GM21576 (cell line): Measurements from ENCODE around the gene VDAC1.
"Not testable (repeated sequence)": the region's sequence is repeated elsewhere in the genome, so short reads cannot be mapped to it uniquely, and the experiment has no call there.

Source experiments
- ATAC-seq: cut with Tn5 transposase; IDR thresholded peaks from one replicate; pipeline ENCODE4 v1.9.1; 2021; ENCODE audit warnings: mild to moderate bottlenecking, moderate library complexity; ENCODE audit not compliant: unreplicated experiment

VDAC1 gene

DNA sequence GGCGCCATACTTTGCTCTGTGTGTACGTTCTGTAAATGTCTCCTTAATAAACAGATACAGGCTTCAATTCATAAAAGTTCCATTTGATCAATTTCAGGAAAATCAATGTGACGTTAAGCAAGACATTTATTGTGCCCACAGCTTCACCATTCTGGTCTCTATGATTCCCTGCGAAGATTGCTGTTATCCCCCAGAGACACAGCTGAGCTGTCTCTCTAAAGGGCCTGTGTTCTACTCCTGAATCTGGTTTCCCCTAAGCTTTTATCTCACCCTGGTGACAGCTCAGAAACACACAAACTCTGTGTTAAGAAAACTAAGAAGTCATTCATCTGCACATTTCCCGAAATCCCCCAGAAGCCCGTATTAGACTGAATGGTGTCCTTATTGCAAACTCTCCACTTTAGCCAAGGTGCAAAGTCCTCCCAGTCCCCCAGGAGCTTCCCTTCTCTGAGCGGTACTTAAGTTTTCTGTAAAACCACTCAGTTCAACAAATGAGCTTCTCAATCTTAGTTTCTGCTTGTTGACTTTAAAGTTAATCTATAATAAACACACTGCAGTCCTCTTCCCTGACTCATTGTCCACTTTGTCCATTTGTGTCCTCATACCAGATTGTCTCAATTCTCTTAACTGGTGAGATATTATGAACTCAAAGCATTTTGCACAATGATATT is 35.0 kb downstream of the VDAC1 start:
- ATAC-seq = no peak

GRCh38 chr5:133968204-133968980 is 36.4 kb downstream of the VDAC1 start, which contains the start of gene C5orf15:
TSS of gene C5orf15 (minus strand) at chr5:133968625. CDS start at chr5:133968584, 41 bp downstream.
- ATAC-seq = peak; percentile 94

DNA sequence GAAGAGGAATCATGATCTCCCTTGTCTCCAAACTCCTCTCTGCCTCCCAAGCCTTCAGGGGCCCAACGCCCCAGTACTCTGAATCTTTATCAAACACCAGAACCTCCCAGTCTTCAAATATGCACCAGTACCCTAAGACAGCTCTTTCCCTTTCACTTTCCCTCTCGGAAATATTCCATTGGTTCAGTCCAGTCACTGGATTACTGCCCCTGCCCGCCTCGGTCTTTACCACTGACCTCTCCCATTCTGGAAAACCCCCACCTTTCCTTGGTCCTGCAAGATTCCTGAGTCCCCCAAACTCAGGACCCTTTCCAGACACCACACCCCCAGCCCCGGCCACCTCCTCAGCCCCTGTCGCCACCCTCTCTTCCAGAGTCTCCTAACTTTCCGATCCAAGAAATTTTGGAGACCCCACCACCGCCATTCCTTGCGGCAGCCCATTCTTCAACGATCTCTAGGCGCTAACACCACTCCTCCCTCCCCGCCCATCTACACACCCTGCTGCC is 37.0 kb downstream of the VDAC1 start:
- ATAC-seq = no peak

GRCh38 chr5:133967124-133967523 is 37.7 kb downstream of the VDAC1 start:
- no peak for ATAC-seq

DNA sequence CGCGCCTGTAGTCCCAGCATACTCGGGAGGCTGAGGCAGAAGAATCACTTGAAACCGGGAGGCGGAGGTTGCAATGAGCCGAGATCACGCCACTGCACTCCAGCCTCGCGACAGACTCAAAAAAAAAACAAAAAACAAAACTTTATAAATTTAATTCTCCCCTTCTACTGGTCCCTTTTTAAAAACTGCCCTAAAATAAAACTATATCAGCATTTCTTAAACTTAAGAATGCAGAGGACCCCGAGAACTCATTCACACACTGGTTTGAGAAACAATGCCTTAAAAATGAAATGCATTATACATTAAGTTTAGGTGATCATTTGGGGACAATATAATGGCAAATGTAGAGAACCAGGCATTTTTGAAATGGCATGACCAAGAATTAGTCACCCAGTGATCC is 38.7 kb downstream of the VDAC1 start:
- ATAC-seq = no peak

DNA sequence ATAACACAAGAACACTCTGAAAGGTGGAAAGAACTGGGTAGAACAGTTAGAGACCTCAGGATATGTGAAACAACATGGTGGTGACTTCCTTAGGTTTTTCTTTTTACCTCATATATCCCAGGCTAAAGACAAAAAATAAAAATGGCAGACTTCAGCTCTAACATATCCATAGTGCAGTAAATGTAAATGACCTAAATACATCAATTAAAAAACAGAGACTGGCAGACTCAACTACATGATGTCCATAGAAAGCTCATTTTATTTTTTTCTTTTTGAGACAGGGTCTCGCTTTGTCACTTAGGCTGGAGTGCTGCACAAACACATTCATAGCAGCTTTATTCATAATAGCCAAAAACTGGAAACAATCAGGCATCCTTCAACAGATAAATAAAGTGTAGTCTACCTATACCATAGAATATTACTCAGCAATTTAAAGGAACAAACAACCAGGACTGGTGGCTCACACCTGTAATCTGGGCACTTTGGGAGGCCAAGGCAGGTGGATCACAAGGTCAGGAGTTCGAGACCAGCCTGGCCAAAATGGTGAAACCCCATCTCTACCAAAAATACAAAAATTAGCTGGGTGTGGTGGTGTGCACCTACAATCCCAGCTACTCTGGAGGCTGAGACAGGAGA is 41.2 kb downstream of the VDAC1 start:
- ATAC-seq = no peak

DNA sequence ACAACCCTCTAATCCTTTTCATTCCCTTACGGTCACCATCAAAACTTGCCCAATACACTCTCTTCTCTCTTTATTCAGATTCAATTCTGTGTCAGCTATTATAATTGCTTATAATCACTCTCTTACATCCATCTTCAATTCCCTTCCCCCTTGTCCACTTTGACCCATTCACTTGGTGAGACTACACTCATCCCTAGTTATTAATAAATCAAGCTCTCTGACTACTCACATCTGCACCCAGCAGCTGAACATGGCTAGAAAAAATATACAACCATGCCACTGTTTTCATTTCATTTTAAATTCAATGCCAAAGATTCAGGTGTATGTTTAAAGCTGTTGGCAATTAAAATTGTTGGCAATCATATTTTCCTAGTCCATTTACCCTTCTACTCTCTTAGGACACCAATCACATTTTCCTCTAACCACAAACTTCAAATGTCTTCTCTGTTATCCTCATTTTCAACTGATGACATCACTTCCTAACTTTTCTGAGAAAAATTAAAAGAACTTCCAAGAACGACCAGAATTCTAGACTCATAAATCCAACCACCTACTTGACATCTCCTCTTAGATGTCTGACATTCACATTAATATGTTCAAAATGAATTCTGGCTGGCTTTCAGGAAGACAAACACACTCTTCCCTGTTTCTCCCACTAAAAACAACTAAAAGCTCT is 41.8 kb downstream of the VDAC1 start:
- no peak for ATAC-seq

GRCh38 chr5:133962131-133962530 is 42.6 kb downstream of the VDAC1 start:
- no peak for ATAC-seq

GRCh38 chr5:133959643-133960042 is 45.1 kb downstream of the VDAC1 start:
- ATAC-seq = no peak

DNA sequence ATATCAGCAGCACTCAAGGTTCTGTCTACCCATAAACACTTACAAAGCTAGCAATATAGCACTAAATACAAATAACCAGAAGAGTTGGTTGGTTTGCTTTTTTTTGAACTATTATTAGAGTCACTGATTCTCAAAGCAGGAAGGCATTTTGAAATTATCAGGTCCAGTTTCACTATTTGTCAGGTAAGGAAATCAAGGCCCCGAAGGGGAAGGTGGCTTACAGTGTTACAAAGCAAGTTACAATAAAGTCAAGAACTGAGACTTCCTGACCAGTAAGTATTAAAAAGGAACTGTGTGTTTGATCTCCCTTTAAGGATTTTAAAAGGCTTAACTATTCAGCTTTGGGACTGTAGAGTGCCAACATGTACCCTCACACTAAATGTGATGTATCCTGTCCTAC is 47.2 kb downstream of the VDAC1 start:
- ATAC-seq = peak; percentile 82

GRCh38 chr5:133957080-133957479 is 47.7 kb downstream of the VDAC1 start:
- ATAC-seq = peak; percentile 28

DNA sequence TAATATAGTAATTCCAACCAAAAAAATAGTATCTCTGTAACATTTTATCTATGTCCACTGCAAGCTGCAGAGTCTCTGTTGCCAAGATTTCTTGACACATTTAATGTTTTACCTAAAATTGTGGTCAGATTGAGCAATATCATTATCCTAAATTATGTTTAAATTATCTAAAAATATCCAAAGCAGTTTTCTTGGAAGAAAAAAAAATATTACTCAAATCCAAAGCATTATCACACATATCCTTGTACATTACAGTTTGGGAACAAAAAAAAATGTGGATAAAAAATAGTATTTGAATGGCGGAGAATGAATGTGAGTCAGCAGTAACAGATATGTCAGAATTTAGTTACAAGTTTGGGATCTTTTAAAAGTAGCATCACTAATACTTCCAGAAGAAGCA is 48.6 kb downstream of the VDAC1 start:
- ATAC-seq = not testable (repeated sequence)

GRCh38 chr5:133953568-133954145 is 51.1 kb downstream of the VDAC1 start:
- ATAC-seq = no peak

DNA sequence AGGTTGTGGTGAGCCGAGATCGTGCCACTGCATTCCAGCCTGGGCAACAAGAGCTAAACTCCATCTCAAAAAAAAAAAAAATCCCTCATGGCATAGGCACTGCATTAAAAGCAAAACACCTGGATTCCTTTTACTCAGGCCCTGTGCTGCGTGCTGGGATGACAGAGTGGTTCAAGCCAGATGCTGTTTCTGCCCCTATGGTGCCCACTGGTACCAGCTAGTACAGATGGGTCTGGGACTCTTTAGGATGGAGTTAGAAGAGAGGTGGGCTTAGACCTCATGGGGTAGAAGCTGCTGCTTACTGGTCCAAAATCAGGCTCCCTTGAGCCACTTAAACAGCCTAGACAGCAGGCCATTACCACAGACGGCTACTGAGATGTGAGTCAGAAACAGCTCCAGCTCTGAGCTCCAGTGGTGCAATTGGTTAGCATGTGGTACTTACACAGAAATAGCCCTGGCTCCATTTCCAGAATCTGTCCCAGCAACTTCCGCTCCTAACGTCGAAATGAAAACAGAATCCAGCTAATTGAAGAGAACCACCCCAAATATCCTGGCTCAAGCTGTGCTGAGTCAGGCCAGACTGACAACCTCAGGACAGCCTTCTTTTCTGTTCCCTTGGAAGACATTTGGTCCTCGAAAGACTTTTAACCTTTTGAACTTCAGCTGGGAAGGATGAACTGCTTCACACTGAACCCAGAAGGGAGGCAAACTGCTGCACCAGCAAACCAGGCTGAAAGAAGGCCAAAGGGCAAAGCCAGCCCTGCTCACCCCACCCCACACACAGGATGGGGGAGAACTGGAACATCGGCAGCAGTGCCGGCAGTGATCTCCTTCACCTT is 51.8 kb downstream of the VDAC1 start:
- no peak for ATAC-seq

GRCh38 chr5:133950821-133951612 is 53.8 kb downstream of the VDAC1 start:
- no peak for ATAC-seq

GRCh38 chr5:133948721-133949120 is 56.1 kb downstream of the VDAC1 start:
- ATAC-seq = no peak

GRCh38 chr5:133947431-133947841 is 57.3 kb downstream of the VDAC1 start:
- ATAC-seq = no peak

- ATAC-seq = no peak
Observed at GRCh38 chr5:133945568-133945967, 59.2 kb downstream of the VDAC1 start.
